Measurements from ENCODE around the gene C7orf57. TPM values are rescaled to one million over a fixed set of nuclear protein-coding genes. Genes with fewer than 3 reads are reported as not detected.

C7orf57 gene
- total RNA-seq, 1 donor from 2014 or later: not detected

DNA sequence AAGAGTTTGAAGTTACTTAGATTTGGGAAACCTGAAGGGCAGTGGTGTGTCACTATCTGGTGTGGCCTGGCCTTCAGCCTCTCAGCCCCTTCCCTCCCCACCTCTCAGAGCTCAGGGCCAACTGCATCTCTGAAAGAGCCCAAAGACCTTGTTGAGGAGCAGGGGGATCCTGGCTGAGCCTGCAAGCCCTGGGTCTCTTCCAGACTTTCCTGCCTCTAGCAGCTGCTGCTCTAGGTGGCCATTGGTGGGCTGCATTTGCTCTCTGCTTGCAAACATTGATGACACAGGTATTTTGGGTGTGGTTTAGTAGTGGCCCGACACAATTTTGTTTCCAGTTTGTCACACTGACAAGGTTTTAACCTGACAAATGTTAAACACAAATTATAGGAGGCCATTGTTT lies 50.6 kb downstream of the C7orf57 start:
- peaks cover 31% of the 10 kb centered on the region for H3K4me1 Mint-ChIP-seq (ENCODE audit: unreplicated experiment)
- TF ChIP-seq, protein P1, sequence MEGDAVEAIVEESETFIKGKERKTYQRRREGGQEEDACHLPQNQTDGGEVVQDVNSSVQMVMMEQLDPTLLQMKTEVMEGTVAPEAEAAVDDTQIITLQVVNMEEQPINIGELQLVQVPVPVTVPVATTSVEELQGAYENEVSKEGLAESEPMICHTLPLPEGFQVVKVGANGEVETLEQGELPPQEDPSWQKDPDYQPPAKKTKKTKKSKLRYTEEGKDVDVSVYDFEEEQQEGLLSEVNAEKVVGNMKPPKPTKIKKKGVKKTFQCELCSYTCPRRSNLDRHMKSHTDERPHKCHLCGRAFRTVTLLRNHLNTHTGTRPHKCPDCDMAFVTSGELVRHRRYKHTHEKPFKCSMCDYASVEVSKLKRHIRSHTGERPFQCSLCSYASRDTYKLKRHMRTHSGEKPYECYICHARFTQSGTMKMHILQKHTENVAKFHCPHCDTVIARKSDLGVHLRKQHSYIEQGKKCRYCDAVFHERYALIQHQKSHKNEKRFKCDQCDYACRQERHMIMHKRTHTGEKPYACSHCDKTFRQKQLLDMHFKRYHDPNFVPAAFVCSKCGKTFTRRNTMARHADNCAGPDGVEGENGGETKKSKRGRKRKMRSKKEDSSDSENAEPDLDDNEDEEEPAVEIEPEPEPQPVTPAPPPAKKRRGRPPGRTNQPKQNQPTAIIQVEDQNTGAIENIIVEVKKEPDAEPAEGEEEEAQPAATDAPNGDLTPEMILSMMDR (IDR thresholded peaks at IDR 0.05; ENCODE audit: unreplicated experiment): no peak
- peaks cover 4% of the 10 kb centered on the region for H3K36me3 Mint-ChIP-seq (ENCODE audit: low read depth, unreplicated experiment)
- no peak for DNase-seq (ENCODE audit: low spot score)
- peaks cover 2% of the 10 kb centered on the region for H3K27me3 Mint-ChIP-seq (ENCODE audit: unreplicated experiment)
- H3K4me3 Mint-ChIP-seq (ENCODE audit: unreplicated experiment): no peak overlapping the region
- H3K9me3 Mint-ChIP-seq (ENCODE audit: unreplicated experiment): no peaks in the 10 kb centered on the region
- H3K27ac Mint-ChIP-seq (ENCODE audit: unreplicated experiment): no peak overlapping the region

DNA sequence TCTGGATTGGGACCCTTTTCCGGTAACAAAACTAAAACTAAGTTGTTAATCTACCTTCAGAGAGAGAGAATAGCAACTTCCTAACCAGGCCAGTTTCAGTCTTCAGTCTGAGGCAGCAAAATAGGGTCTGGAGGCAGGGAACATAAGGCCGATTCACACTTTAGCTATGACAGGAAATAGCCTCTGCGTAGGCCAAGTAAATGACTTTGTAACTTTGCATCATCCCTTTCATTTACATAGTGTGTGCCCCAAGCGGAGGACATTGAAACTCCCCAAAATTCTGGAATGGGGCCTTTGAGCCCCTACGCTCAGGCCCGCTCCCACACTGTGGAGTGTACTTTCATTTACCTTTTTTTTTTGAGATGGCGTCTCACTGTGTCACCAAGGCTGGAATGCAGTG lies 52.0 kb downstream of the C7orf57 start:
- no peak for DNase-seq (ENCODE audit: low spot score)
- Mint-ChIP-seq H3K9me3 (ENCODE audit: unreplicated experiment) (no peaks in the 10 kb centered on the region), H3K4me1 (ENCODE audit: unreplicated experiment) (peaks cover 42% of the 10 kb centered on the region), H3K27me3 (ENCODE audit: unreplicated experiment) (peaks cover 2% of the 10 kb centered on the region), H3K27ac (ENCODE audit: unreplicated experiment) (peak overlapping the region; percentile 74), H3K36me3 (ENCODE audit: low read depth, unreplicated experiment) (peaks cover 17% of the 10 kb centered on the region), H3K4me3 (ENCODE audit: unreplicated experiment) (no peak overlapping the region)
- TF ChIP-seq, protein P1 (IDR thresholded peaks at IDR 0.05; ENCODE audit: unreplicated experiment): no peak

DNA sequence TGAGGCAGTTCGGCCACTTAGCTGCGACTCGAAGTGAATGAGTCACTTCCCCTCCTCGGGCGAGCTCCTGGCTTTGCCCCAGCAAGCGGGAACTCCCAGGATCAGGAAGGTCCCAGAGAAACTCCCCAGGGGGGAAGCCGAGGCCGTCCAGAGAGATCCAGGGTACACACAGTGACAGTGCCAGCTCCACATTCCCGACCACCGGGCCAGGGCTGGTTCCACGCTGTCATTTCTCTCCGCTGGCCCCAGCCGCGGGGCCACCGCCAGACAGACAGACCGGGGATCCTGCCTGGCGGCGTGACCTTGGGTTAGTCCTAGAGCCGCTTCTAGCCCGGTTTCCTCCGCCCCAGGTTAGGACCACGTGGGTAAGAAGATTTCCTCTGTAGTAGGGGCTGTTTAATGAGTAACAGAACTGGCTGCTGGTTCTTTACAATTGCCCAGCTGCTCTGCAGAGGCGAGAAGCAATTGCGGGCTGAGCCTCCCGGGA lies 53.3 kb downstream of the C7orf57 start:
- peaks cover 19% of the 10 kb centered on the region for H3K36me3 Mint-ChIP-seq (ENCODE audit: low read depth, unreplicated experiment)
- TF ChIP-seq, protein P1 (IDR thresholded peaks at IDR 0.05; ENCODE audit: unreplicated experiment): no peak
- H3K27ac Mint-ChIP-seq (ENCODE audit: unreplicated experiment): peak overlapping the region; percentile 91
- peak; percentile 71 for DNase-seq (ENCODE audit: low spot score)
- peaks cover 37% of the 10 kb centered on the region for H3K4me1 Mint-ChIP-seq (ENCODE audit: unreplicated experiment)
- H3K27me3 Mint-ChIP-seq (ENCODE audit: unreplicated experiment): peaks cover 2% of the 10 kb centered on the region
- no peaks in the 10 kb centered on the region for H3K9me3 Mint-ChIP-seq (ENCODE audit: unreplicated experiment)
- peak overlapping the region; percentile 91 for H3K4me3 Mint-ChIP-seq (ENCODE audit: unreplicated experiment)

DNA sequence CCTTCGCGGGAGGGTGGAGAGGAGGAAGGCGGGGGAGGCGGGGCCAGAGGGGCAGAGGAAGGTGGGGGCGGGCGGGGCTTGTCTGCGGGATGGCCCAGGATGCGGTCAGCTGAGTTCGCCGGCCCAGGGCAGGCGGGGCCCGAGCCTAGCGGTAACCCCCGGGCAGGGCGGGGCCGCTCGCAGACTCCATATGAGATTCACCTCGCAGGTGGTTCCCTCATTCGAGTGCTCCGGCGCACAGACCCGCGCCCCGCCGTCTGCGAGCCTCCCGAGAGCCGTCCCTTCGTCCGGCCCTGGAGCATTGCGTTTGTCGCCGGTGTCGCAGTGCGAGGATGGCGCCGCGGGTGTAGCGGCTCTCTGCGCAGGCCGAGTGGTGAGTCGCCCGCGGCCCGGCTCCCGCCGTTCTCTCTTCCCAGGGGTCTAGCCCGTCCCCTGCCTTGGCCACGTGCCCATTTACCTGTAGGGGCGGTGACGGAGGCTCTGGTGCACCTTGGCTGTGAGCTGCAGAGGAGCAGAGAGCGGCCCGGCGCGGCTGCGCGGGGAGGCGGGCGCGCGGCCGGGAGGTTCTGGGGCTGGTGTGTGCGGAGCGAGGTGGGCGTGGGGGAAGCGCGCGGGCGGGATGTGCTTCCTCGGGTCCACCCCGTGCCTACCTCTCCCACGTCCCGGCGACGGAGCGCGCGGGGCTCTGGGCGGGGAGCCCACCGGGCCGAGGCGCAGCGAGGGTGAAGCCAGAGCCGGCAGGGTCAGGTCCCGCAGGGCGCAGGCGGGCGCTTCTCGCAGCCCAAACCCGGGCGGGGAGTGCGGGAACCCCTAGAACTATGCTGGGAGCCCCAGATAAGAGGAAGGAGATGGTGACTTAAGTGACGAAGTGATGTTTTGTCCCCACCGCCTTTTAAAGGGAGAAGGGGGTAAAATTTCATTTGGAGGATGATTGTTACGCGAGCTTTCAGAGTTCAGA lies 54.0 kb downstream of the C7orf57 start, which contains the start of gene UPP1:
Gene UPP1 (plus strand): TSS at position 220 of the 958 bp plus-strand sequence. CDS start 5,519 bp downstream, outside the sequence.
- Mint-ChIP-seq H3K36me3 (ENCODE audit: low read depth, unreplicated experiment) (peaks cover 19% of the 10 kb centered on the region), H3K27me3 (ENCODE audit: unreplicated experiment) (peaks cover 2% of the 10 kb centered on the region)
- TF ChIP-seq, protein P1 (IDR thresholded peaks at IDR 0.05; ENCODE audit: unreplicated experiment): no peak

More for the DNA sequence above, 54.0 kb downstream of the C7orf57 start, which contains the start of gene UPP1:
- no peaks in the 10 kb centered on the region for H3K9me3 Mint-ChIP-seq (ENCODE audit: unreplicated experiment)
- H3K27ac Mint-ChIP-seq (ENCODE audit: unreplicated experiment): peak within 1 kb of the TSS; percentile 91
- H3K4me1 Mint-ChIP-seq (ENCODE audit: unreplicated experiment): peaks cover 37% of the 10 kb centered on the region
- H3K4me3 Mint-ChIP-seq (ENCODE audit: unreplicated experiment): peak within 1 kb of the TSS; percentile 91
- DNase-seq (ENCODE audit: low spot score): peak; percentile 86
